Measurements from ENCODE around the gene NTF4. TPM values are rescaled to one million over a fixed set of nuclear protein-coding genes. Genes with fewer than 3 reads are reported as not detected.

NTF4 gene
- total RNA-seq (ENCODE audit: low replicate concordance) = not detected in 2 replicates

GRCh38 chr19:49064768-49065611 lies at the start of gene NTF4:
NTF4 (minus strand) TSS chr19:49064818; CDS start chr19:49061997, 2,821 bp downstream.
- no peak for TF ChIP-seq CTCF (IDR thresholded peaks at IDR 0.05; ENCODE audit: insufficient read depth, low read length)
- DNase-seq (ENCODE audit: low read depth) = no peak
- peak within 1 kb of the TSS; percentile 48 for H3K4me3 ChIP-seq (ENCODE audit: low read depth, low read length)

GRCh38 chr19:49113762-49114629 lies 49.4 kb upstream of the NTF4 start, which contains the start of gene LIN7B:
LIN7B (plus strand) TSS chr19:49114370; CDS start chr19:49114405, 35 bp downstream.
- DNase-seq (ENCODE audit: low read depth) = peak; percentile 46
- TF ChIP-seq CTCF (IDR thresholded peaks at IDR 0.05; ENCODE audit: insufficient read depth, low read length) = peak; percentile 32
- peak within 1 kb of the TSS; percentile 83 for H3K4me3 ChIP-seq (ENCODE audit: low read depth, low read length)

- no peak overlapping the region for H3K4me3 ChIP-seq (ENCODE audit: low read depth, low read length)
- no peak for TF ChIP-seq CTCF (IDR thresholded peaks at IDR 0.05; ENCODE audit: insufficient read depth, low read length)
- no peak for DNase-seq (ENCODE audit: low read depth)
Observed at GRCh38 chr19:49111218-49111998, 46.8 kb upstream of the NTF4 start.

- TF ChIP-seq CTCF (IDR thresholded peaks at IDR 0.05; ENCODE audit: insufficient read depth, low read length) = no peak
- DNase-seq (ENCODE audit: low read depth) = peak; percentile 80
- H3K4me3 ChIP-seq (ENCODE audit: low read depth, low read length) = no peak overlapping the region
Observed at GRCh38 chr19:49110567-49110966, 45.9 kb upstream of the NTF4 start.

- no peak overlapping the region for H3K4me3 ChIP-seq (ENCODE audit: low read depth, low read length)
- no peak for TF ChIP-seq CTCF (IDR thresholded peaks at IDR 0.05; ENCODE audit: insufficient read depth, low read length)
- DNase-seq (ENCODE audit: low read depth) = no peak
Observed at GRCh38 chr19:49109569-49110233, 45.1 kb upstream of the NTF4 start.

GRCh38 chr19:49109051-49109450 lies 44.4 kb upstream of the NTF4 start:
- no peak for TF ChIP-seq CTCF (IDR thresholded peaks at IDR 0.05; ENCODE audit: insufficient read depth, low read length)

More at GRCh38 chr19:49109051-49109450, 44.4 kb upstream of the NTF4 start:
- H3K4me3 ChIP-seq (ENCODE audit: low read depth, low read length) = no peak overlapping the region
- no peak for DNase-seq (ENCODE audit: low read depth)
